DMS79 (cell line): Measurements from ENCODE around the gene SLC23A2.
"Not testable (repeated sequence)": the region's sequence is repeated elsewhere in the genome, so short reads cannot be mapped to it uniquely, and the experiment has no call there.

Experiments used
- DNase-seq: peaks from one replicate; lab custom pipeline; 2025; lab: John Stamatoyannopoulos, UW

SLC23A2 gene

GRCh38 chr20:5001174-5002076 is at the start of gene SLC23A2:
TSS of gene SLC23A2 (minus strand) at chr20:5001510. CDS start at chr20:4932562, 68,948 bp downstream.
- peak; percentile 2 for DNase-seq

DNA sequence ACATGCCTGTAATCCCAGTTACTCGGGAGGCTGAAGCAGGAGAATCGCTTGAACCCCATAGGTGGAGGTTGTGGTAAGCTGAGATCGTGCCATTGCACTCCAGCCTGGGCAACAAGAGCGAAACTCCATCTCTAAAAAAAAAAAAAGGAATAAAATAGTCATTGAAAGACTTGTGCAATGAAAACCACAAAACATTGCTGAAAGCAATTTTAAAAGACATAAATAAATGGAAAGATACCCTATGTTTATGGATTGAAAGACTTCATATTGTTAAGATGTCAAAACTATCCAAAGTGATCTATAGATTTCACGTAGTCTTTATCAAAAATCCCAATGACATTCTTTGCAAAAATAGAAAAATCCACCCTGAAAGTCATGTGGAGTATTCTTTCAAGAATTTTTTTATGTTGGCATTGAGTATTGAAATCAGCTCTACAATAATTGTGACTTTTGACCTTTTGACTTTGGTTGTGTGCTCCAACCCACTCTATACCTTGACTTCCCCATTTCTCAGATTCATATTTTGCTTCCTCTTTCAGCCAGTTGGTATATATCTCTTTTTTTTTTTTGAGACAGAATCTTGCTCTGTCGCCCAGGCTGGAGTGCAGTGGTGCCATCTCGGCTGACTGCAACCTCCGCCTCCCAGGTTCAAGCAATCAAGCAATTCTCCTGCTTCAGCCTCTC is 45.5 kb upstream of the SLC23A2 start:
- no peak for DNase-seq

- DNase-seq: no peak
These were observed 44.6 kb upstream of the SLC23A2 start for GRCh38 chr20:5045906-5046305.

GRCh38 chr20:5044075-5044620 is 42.8 kb upstream of the SLC23A2 start:
- DNase-seq: peak; percentile 19

DNA sequence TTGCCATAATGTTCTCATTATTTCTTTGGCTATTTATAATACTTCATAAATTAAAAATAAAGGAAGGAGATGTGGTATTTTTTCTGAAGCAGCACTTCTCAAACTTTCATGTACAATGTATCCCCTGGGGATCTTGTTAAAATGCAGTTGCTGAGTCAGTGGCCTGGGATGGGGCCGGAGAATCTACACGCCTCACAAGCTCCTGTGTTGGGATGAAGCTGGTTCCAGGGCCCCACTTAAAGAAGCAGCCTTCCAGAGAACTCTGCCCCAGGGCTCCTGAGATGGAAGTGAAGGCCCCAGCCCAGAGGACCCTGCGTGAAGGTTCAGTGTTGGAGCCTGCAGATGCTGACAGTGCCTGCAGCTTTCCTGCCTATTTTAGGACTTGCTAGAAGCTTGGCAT is 40.1 kb upstream of the SLC23A2 start:
- no peak for DNase-seq

GRCh38 chr20:5040345-5040744 is 39.0 kb upstream of the SLC23A2 start:
- no peak for DNase-seq

GRCh38 chr20:5039889-5040288 is 38.6 kb upstream of the SLC23A2 start:
- DNase-seq: no peak

- DNase-seq: no peak
These were observed 37.9 kb upstream of the SLC23A2 start for GRCh38 chr20:5039255-5039657.

DNA sequence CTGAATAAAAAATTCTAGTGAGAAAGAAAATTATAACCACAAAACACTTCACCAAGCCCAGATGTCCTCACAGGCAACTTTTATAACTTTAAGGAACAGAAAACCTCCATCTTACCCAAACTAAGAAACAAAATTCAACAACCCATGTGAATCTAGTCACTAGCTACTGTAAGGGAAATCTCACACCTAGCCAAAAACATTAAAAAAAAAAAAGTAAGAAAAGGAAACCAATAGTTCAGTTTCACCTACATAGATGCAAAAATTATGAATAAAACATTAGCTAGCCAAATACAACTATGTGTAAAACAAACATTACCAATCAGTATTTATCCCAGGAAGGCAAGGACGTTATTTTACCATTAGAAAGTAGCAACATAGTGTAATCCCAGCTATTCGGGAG is 35.5 kb upstream of the SLC23A2 start:
- no peak for DNase-seq

DNA sequence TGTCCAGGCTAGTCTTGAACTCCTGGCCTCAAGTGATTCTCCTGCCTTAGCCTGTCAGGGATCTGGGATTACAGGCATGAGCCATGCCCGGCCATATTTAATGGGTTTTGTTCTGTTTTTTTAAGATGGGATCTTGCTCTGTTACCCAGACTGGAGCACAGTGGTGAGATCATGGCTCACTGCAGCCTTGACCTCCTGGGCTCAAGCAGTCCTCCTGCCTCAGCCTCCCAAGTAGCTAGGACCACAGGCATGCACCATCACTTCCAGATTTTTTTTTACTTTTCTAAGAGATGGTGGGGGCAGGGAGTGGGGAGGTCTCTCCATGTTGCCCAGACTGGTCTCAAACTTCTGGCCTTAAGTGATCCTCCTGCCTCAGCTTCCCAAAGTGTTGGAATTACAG is 34.2 kb upstream of the SLC23A2 start:
- not testable (repeated sequence) for DNase-seq

DNA sequence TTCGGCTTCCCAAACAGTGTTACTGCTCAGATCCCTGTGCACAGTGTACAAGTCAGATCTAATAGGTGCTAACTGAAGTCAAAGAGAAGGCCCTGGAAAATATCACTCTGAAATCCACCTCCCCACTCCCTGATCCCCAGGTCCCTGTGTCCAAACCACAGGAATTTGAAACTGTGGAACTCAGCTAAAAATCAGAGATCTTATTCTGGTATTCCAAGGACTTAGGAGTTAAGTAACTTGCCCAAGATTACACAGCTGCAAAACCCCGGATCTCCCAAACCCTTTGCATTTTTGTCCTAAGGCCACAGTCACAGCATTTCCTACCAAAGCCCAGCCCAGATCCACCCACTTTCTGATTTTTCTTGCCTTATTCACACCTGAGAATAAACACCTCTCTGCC is 32.3 kb upstream of the SLC23A2 start:
- DNase-seq: no peak

GRCh38 chr20:5031701-5032100 is 30.4 kb upstream of the SLC23A2 start:
- DNase-seq: not testable (repeated sequence)

DNA sequence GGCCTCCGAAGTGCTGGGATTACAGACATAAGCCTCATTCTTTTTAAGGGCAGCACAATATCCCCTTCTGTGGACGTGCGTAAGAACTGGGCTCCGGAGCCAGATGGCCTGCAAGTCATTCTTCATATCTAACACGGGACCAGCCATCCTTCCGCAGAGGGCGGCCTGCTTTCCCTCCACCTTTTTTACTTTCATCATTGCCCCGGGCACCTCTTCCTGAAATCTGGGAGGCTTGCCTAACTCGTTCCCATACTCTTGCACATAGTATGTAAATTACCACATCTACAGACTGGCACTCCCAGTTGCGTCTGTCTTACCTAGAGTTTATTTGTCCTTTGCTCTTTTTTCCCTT is 29.9 kb upstream of the SLC23A2 start:
- no peak for DNase-seq

DNA sequence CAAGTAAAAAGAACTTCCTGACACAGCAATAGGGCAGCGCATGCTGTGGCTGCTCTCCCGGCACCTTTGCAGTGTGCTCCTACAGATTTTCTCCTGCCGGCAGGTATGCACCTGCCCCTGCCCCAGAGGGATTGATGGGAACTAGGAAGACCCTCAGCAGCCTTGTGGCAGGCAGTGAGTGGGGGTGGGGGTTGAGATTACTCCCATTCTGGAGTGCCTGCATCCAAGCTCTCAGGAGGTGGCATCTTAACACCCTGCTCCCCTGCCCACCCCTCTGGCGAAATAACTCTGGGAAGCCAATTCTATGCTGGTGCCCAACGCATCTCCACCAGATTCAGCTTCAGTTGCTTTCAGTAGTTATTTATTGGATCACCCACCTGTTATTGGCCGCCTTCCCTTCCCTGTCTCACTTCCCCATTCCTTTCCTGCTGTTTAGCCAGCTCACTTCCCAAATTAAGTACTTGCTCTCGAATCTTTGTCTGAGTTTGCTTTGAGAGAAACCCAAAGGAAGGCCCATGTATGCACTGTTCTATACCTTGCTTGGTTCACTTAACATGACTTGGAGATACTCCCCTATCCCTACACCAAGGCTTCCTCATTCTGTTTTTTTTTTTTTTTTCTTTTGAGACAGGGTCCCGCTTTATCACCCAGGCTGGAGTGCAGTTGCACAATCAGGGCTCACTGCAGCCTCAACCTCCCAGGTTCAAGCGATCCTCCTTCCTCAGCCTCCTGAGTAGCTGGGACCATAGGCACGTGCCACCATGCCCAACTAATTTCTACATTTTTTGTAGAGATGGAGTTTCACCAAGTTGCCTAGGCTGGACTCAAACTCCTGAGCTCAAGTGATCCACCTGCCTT is 29.3 kb upstream of the SLC23A2 start:
- DNase-seq: no peak

DNA sequence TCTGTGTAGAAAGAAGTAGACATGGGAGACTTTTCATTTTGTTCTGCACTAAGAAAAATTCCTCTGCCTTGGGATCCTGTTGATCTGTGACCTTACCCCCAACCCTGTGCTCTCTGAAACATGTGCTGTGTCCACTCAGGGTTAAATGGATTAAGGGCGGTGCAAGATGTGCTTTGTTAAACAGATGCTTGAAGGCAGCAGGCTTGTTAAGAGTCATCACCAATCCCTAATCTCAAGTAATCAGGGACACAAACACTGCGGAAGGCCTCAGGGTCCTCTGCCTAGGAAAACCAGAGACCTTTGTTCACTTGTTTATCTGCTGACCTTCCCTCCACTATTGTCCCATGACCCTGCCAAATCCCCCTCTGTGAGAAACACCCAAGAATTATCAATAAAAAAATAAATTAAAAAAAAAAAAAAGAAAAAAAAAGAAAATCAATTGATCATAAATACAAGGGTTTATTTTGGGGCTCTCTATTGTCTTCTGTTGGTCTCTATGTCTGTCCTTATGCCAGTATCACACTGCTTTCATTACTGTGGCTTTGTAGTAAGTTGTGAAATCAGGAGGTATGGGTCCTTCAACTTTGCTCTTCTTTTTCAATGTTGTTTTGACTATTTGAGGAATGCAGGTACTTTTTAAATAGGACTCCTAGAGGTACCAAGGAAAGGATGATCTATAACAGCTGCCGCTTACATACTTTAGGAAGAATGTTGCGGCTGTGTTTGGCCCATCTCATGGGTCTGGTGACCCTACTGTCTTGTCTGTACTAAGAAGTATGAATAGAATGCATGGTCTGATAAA is 27.1 kb upstream of the SLC23A2 start:
- not testable (repeated sequence) for DNase-seq

DNA sequence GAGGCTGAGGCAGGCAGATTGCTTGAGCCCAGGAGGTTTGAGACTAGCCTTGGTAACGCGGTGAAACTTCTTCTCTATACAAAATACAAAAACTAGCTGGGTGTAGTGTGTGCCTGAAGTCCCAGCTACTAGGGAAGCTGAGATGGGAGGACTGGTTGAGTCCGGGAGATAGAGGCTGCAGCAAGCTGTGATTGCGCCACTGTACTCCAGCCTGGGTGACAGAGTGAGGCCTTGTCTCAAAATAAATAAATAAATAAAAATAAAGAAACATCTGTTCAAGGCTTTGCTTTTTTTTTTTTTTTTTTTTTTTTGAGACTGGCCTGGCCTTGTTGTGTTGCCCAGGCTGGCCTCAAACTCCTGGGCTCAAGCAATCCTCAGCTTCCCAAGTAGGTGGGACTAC is 23.7 kb upstream of the SLC23A2 start:
- DNase-seq: no peak

DNA sequence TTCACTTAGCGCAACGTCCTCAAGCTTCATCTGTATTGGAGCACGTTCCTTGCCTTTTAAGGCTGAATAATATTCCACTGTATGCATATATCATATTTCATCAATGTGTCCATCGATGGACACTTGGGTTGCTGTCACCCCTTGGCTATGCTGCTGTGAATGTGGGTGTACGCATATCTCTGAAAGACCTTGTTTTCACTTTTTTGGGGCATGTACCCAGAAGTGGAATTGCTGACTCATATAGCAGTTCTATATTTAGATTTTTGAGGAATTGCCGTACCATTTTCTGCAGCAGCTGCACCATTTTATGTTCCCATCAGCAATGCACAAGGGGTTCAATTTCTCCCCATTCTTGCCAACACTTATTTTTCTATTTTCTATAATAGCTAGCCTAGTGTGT is 22.8 kb upstream of the SLC23A2 start:
- no peak for DNase-seq

GRCh38 chr20:5023171-5023570 is 21.9 kb upstream of the SLC23A2 start:
- DNase-seq: not testable (repeated sequence)

- DNase-seq: no peak
These were observed 19.4 kb upstream of the SLC23A2 start for GRCh38 chr20:5020760-5021159.

DNA sequence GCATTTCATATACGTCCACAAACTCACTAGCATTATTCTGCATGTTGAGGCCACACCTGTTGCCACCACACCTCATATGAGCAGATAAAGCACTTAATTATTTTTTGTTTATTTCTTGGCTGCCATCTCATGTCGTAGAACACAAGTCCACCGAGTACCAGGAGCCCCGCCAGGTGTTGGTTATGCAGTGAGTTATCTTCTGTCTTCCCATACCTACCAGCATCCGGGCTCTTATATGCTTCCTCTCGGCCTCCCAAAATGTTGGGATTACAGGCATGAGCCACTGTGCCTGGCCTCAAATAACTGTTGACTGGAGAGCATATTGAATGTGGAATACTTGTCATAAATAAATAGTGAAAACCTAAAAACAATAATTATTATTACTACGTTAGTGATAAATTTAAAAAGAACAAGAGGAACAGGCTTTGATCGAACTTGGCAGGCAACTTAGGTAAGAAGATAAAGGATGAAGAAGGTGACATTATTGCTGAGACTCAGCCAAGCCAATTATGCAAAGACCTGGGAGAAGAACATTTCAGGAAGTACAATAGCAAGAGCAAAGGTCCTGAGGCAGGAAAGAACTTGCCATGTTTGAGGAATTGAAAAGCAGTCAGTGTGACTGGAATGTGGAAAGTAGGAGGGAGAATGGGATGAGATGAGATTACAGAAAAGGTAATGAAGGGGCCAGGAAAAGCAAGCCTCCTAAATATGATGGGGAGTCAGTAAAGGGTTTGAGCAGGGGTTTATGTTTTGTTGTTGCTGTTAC is 12.6 kb upstream of the SLC23A2 start:
- DNase-seq: no peak

- DNase-seq: no peak
These were observed 7.4 kb upstream of the SLC23A2 start for GRCh38 chr20:5008759-5009158.
